ENCODE results near the gene PRSS2.

DNA sequence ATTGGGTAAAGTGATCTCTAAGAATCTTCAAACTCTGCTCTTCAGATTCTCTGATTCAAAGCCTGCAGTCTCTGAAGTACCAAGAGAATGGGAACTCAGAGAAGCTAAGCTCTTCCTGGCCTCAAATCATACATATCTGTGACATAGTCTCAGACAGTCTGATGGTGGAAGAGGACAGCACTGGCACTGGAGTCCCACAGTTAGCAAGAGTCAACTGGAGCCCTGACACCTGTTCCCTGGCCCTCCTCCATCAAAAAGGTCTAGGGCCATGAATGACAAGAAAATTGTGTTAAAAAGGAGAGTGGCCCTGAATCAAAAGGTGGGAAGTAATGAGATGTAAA lies 37.7 kb downstream of the PRSS2 start:
- TF ChIP-seq, protein P1, sequence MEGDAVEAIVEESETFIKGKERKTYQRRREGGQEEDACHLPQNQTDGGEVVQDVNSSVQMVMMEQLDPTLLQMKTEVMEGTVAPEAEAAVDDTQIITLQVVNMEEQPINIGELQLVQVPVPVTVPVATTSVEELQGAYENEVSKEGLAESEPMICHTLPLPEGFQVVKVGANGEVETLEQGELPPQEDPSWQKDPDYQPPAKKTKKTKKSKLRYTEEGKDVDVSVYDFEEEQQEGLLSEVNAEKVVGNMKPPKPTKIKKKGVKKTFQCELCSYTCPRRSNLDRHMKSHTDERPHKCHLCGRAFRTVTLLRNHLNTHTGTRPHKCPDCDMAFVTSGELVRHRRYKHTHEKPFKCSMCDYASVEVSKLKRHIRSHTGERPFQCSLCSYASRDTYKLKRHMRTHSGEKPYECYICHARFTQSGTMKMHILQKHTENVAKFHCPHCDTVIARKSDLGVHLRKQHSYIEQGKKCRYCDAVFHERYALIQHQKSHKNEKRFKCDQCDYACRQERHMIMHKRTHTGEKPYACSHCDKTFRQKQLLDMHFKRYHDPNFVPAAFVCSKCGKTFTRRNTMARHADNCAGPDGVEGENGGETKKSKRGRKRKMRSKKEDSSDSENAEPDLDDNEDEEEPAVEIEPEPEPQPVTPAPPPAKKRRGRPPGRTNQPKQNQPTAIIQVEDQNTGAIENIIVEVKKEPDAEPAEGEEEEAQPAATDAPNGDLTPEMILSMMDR (IDR thresholded peaks at IDR 0.05): no peak
- TF ChIP-seq POLR2A (IDR thresholded peaks at IDR 0.05): no peak

Measured in uterus (tissue), 2 donors.